HCT116 (cell line): Measurements from ENCODE around the gene SMAD2. TPM values are rescaled to one million over a fixed set of nuclear protein-coding genes. Genes with fewer than 3 reads are reported as not detected.

ENCODE experiments used
- ATAC-seq: fragments of 200-7000 bp; cut with Tn5 transposase; 2 replicates; pipeline ENCODE4 v1.9.1; 2020; ENCODE audit warnings: mild to moderate bottlenecking, moderate library complexity
- BruUV-seq: library from RNA; stranded (reverse); fragments of 400-500 nt; replicated peaks from 2 replicates; lab custom pipeline; 2021; lab: Mats Ljungman, UMichigan
- CTCF ChIA-PET: fragments of 300-600 bp; sonication (Branson Sonifier 250); formaldehyde crosslinking; loops from one replicate; lab custom pipeline; 2021; ENCODE audit warnings: antibody characterized with exemption; lab: Charles Lee
- POLR2A ChIA-PET: fragments of 300-600, 350-600 bp; sonication (Branson Sonifier 250); formaldehyde crosslinking; loops from one replicate; lab custom pipeline; 2021; ENCODE audit warnings: antibody characterized with exemption; lab: Charles Lee
- RAD21 ChIA-PET, 2 experiments: fragments of 300-600 bp; sonication (Branson Sonifier 250); formaldehyde crosslinking; loops; one replicate each; lab custom pipeline; 2023; ENCODE audit warnings: low total read pairs in 2 of 2; ENCODE audit not compliant: uncharacterized antibody in 2 of 2, unreplicated experiment in 2 of 2, low non-redundant PET in 1 of 2; lab: Charles Lee
- DNase-seq: peaks from one replicate; pipeline ENCODE4 v3.0.0-alpha.2; 2010; ENCODE audit warnings: low read depth, low spot score
- H2AFZ ChIP-seq: fragments of 200-600 bp; shearing (Covaris generic), sonication (generic); 2 replicates; pipeline ENCODE4 v1.6.1; 2017; ENCODE audit warnings: low read depth, mixed run types, mixed read lengths, antibody characterized with exemption, low read length; ENCODE audit not compliant: poor library complexity, severe bottlenecking
- H3K27ac ChIP-seq: 2 replicates; pipeline ENCODE4 v1.5.1; 2012; ENCODE audit warnings: low read depth, low read length
- H3K27me3 ChIP-seq: fragments of 200-600 bp; sonication (generic); 2 replicates; pipeline ENCODE4 v1.6.1; 2016; ENCODE audit warnings: mixed run types, low read length, mixed read lengths; ENCODE audit not compliant: insufficient read depth
- H3K36me3 ChIP-seq, 2 experiments: fragments of 200-500 bp in 1 of 2; fragments of 200-600 bp in 1 of 2; sonication (Bioruptor generic) in 1 of 2; sonication (generic) in 1 of 2; 2 replicates each; pipeline versions ENCODE4 v1.5.1 to v1.6.1; 2014 to 2016; ENCODE audit warnings: low read length in 2 of 2, inconsistent platforms in 1 of 2, mixed read lengths in 1 of 2, mixed run types in 1 of 2; ENCODE audit not compliant: insufficient read depth in 2 of 2, control insufficient read depth in 1 of 2
- H3K4me1 ChIP-seq, 2 experiments: fragments of 200-600 bp in 1 of 2; sonication (generic) in 1 of 2; 2 replicates each; pipeline versions ENCODE4 v1.5.1 to v1.6.1; 2012 to 2017; ENCODE audit warnings: low read length in 2 of 2, inconsistent platforms in 1 of 2, mild to moderate bottlenecking in 1 of 2, mixed read lengths in 1 of 2, mixed run types in 1 of 2, moderate library complexity in 1 of 2; ENCODE audit not compliant: insufficient read depth in 2 of 2, control insufficient read depth in 1 of 2
- H3K4me2 ChIP-seq: fragments of 200-600 bp; sonication (generic); 2 replicates; pipeline ENCODE4 v1.6.1; 2017; ENCODE audit warnings: mixed run types, low read length, mixed read lengths
- H3K4me3 ChIP-seq, 2 experiments: fragments of 200-600 bp in 1 of 2; sonication (generic) in 1 of 2; replicated peaks in 1 of 2; 2 replicates each; pipeline ENCODE4 v1.5.1; 2011 to 2016; ENCODE audit warnings: low read length in 2 of 2, control low read depth in 1 of 2, low read depth in 1 of 2, mild to moderate bottlenecking in 1 of 2, mixed read lengths in 1 of 2, mixed run types in 1 of 2
- H3K79me2 ChIP-seq: fragments of 200-600 bp; sonication (generic); 2 replicates; pipeline ENCODE4 v1.6.1; 2017; ENCODE audit warnings: mild to moderate bottlenecking, mixed run types, low read length, moderate library complexity, mixed read lengths; ENCODE audit not compliant: insufficient read depth
- H3K9ac ChIP-seq: fragments of 200-600 bp; sonication (generic); 2 replicates; pipeline ENCODE4 v1.6.1; 2016; ENCODE audit warnings: low read length, mixed read lengths
- H3K9me2 ChIP-seq: fragments of 200-600 bp; sonication (generic), shearing (Covaris generic); 2 replicates; pipeline ENCODE4 v1.6.1; 2017; ENCODE audit warnings: mixed run types, mild to moderate bottlenecking, moderate library complexity; ENCODE audit not compliant: insufficient read depth
- H3K9me3 ChIP-seq, 2 experiments: fragments of 200-500 bp in 1 of 2; fragments of 200-600 bp in 1 of 2; sonication (Bioruptor generic) in 1 of 2; sonication (generic) in 1 of 2; 2 replicates each; pipeline ENCODE4 v1.6.1; 2014 to 2017; ENCODE audit warnings: low read length in 2 of 2, mixed read lengths in 2 of 2, inconsistent platforms in 1 of 2, low read depth in 1 of 2, mild to moderate bottlenecking in 1 of 2, mixed run types in 1 of 2, moderate library complexity in 1 of 2; ENCODE audit not compliant: control insufficient read depth in 1 of 2, insufficient read depth in 1 of 2
- H4K20me1 ChIP-seq: fragments of 200-600 bp; sonication (generic), shearing (Covaris generic); 2 replicates; pipeline ENCODE4 v1.6.1; 2017; ENCODE audit warnings: mixed run types, mild to moderate bottlenecking, moderate library complexity; ENCODE audit not compliant: insufficient read depth
- RAD21 ChIP-seq: IDR thresholded peaks from 2 replicates; pipeline ENCODE4 v1.6.1; 2012; ENCODE audit warnings: low read depth, mild to moderate bottlenecking
- ZNF274 ChIP-seq: fragments of 200-500 bp; sonication (Bioruptor generic); IDR thresholded peaks from 2 replicates; pipeline ENCODE4 v1.6.1; 2014; ENCODE audit warnings: mild to moderate bottlenecking, low read depth, low read length, inconsistent platforms
- intact Hi-C: fragments of 100-400 bp; cut with micrococcal nuclease; formaldehyde crosslinking; loops from 2 replicates; pipeline ENCODE4 v1.10.0; 2022
- total RNA-seq: library from RNA; stranded (reverse); gene quantifications from one replicate; pipeline ENCODE4 v1.2.1, GENCODE V29; 2021; ENCODE audit not compliant: unreplicated experiment
- TF ChIP-seq, protein P1 (sequence below), 3 experiments: fragments of 200-600 bp in 1 of 3; sonication (generic) in 1 of 3; IDR thresholded peaks in 2 of 3; conservative IDR thresholded peaks in 1 of 3; 2 replicates each; pipeline ENCODE4 v1.5.1; 2012 to 2017; ENCODE audit warnings: low read depth in 2 of 3, low read length in 2 of 3, antibody characterized with exemption in 1 of 3, borderline replicate concordance in 1 of 3, control low read depth in 1 of 3, mild to moderate bottlenecking in 1 of 3, mixed read lengths in 1 of 3, mixed run types in 1 of 3, moderate library complexity in 1 of 3; ENCODE audit not compliant: insufficient read depth in 1 of 3
- TF ChIP-seq, protein P2 (sequence below): IDR thresholded peaks from 2 replicates; pipeline ENCODE4 v1.6.1; 2012; ENCODE audit warnings: low read depth
- TF ChIP-seq, protein P3 (sequence below): IDR thresholded peaks from 2 replicates; pipeline ENCODE4 v1.6.1; 2011; ENCODE audit warnings: mild to moderate bottlenecking, low read length, moderate library complexity; ENCODE audit not compliant: insufficient replicate concordance; ENCODE audit errors: extremely low read depth

Gene SMAD2
- total RNA-seq, 1 experiment from 2014 or later, result 130 TPM

DNA sequence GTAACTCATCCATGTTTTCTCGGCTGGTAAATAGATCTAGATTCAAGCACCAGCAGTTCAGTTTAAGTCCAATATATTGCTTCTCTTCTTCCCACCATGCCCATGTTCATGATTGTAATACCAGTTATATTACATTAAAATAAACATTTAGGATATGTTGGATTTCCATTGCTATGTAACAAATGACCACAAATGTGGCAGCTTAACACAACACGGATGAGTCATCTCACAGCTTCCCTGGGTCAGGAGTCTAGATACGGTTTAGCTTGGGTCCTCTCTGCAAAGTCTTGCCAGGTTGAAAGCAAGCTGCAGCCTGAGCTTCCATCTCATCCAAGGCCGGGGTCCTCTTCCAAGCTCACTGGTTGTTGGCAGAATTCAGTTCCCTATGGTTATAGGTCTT, 39.4 kb upstream of the SMAD2 start:
- H3K36me3 ChIP-seq, result no peaks in the 10 kb centered on the region
- no peaks in the 10 kb centered on the region for H3K27me3 ChIP-seq
- no peak overlapping the region for H3K27ac ChIP-seq
- no peak for ATAC-seq
- no TSS peak for BruUV-seq
- intact Hi-C loops, result no loop called here
- RAD21 ChIA-PET, result no interaction called here
- H3K4me1 ChIP-seq, result peaks cover 6 to 8% of the 10 kb centered on the region in 2 experiments; a peak in 2 of 4 replicates
- CTCF ChIA-PET, result no interaction called here
- no peak for DNase-seq
- H3K9me3 ChIP-seq, result no peaks in the 10 kb centered on the region
- no peak overlapping the region for H3K4me3 ChIP-seq
- TF ChIP-seq, protein P1, sequence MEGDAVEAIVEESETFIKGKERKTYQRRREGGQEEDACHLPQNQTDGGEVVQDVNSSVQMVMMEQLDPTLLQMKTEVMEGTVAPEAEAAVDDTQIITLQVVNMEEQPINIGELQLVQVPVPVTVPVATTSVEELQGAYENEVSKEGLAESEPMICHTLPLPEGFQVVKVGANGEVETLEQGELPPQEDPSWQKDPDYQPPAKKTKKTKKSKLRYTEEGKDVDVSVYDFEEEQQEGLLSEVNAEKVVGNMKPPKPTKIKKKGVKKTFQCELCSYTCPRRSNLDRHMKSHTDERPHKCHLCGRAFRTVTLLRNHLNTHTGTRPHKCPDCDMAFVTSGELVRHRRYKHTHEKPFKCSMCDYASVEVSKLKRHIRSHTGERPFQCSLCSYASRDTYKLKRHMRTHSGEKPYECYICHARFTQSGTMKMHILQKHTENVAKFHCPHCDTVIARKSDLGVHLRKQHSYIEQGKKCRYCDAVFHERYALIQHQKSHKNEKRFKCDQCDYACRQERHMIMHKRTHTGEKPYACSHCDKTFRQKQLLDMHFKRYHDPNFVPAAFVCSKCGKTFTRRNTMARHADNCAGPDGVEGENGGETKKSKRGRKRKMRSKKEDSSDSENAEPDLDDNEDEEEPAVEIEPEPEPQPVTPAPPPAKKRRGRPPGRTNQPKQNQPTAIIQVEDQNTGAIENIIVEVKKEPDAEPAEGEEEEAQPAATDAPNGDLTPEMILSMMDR (IDR thresholded peaks at IDR 0.05 in 2 of 3, conservative IDR thresholded peaks at IDR 0.05 in 1 of 3; ENCODE audit: borderline replicate concordance in 1 of 3, insufficient read depth in 1 of 3, low read depth in 2 of 3, low read length in 2 of 3), result no peak
- TF ChIP-seq, protein P2, sequence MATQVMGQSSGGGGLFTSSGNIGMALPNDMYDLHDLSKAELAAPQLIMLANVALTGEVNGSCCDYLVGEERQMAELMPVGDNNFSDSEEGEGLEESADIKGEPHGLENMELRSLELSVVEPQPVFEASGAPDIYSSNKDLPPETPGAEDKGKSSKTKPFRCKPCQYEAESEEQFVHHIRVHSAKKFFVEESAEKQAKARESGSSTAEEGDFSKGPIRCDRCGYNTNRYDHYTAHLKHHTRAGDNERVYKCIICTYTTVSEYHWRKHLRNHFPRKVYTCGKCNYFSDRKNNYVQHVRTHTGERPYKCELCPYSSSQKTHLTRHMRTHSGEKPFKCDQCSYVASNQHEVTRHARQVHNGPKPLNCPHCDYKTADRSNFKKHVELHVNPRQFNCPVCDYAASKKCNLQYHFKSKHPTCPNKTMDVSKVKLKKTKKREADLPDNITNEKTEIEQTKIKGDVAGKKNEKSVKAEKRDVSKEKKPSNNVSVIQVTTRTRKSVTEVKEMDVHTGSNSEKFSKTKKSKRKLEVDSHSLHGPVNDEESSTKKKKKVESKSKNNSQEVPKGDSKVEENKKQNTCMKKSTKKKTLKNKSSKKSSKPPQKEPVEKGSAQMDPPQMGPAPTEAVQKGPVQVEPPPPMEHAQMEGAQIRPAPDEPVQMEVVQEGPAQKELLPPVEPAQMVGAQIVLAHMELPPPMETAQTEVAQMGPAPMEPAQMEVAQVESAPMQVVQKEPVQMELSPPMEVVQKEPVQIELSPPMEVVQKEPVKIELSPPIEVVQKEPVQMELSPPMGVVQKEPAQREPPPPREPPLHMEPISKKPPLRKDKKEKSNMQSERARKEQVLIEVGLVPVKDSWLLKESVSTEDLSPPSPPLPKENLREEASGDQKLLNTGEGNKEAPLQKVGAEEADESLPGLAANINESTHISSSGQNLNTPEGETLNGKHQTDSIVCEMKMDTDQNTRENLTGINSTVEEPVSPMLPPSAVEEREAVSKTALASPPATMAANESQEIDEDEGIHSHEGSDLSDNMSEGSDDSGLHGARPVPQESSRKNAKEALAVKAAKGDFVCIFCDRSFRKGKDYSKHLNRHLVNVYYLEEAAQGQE, result no peak
- TF ChIP-seq RAD21 (no peak), ZNF274 (no peak)
- TF ChIP-seq, protein P3, sequence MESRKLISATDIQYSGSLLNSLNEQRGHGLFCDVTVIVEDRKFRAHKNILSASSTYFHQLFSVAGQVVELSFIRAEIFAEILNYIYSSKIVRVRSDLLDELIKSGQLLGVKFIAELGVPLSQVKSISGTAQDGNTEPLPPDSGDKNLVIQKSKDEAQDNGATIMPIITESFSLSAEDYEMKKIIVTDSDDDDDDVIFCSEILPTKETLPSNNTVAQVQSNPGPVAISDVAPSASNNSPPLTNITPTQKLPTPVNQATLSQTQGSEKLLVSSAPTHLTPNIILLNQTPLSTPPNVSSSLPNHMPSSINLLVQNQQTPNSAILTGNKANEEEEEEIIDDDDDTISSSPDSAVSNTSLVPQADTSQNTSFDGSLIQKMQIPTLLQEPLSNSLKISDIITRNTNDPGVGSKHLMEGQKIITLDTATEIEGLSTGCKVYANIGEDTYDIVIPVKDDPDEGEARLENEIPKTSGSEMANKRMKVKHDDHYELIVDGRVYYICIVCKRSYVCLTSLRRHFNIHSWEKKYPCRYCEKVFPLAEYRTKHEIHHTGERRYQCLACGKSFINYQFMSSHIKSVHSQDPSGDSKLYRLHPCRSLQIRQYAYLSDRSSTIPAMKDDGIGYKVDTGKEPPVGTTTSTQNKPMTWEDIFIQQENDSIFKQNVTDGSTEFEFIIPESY, result no peak
- no peak overlapping the region for H2AFZ ChIP-seq
- H3K9me2 ChIP-seq, result no peaks in the 10 kb centered on the region
- H4K20me1 ChIP-seq, result no peaks in the 10 kb centered on the region
- H3K9ac ChIP-seq, result no peak overlapping the region
- POLR2A ChIA-PET, result no interaction called here
- H3K4me2 ChIP-seq, result no peak overlapping the region
- no peaks in the 10 kb centered on the region for H3K79me2 ChIP-seq
